ENCODE data around the gene SFXN1.

DNA sequence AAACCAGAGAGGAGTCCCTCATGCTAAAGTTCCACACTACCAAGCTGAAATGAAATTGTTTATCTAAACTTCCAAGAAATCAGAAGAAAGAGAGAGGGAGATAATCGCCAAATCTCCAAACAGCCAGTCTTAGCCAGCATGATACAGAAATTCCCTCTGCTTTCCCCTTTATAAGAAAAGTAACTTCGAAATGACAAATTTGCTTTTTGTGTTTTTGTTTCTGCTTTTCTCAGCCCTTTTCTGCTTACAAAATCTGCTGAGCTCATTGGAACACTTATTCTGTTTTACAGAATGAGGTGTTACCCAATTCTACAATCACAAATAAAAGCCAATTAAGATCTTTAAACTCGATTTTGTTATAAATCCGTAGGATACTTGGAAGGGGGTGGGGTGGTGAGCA lies 72.9 kb downstream of the SFXN1 start:
- no peak for TF ChIP-seq FOXP2 (optimal IDR thresholded peaks at IDR 0.05; ENCODE audit: control extremely low read depth, extremely low read length, insufficient read depth)
- TF ChIP-seq EZH2 (IDR thresholded peaks at IDR 0.05) = no peak
- TF ChIP-seq POLR2AphosphoS5 (IDR thresholded peaks at IDR 0.05; ENCODE audit: borderline replicate concordance, low read depth, low read length) = no peak
